SKM-1 treated with dmso at 0.1 percent for 144 hours (cell line): ENCODE results near the gene PLPP3.
A peak's percentile ranks its signal among the peaks of the same experiment; 100 is the strongest.

Source experiments
- DNase-seq: peaks from one replicate; lab custom pipeline; 2025; ENCODE audit not compliant: unreplicated experiment; lab: John Stamatoyannopoulos, UW

PLPP3 gene

GRCh38 chr1:56501426-56501825 is 77.9 kb downstream of the PLPP3 start:
- DNase-seq: no peak

GRCh38 chr1:56496821-56497772 is 82.3 kb downstream of the PLPP3 start:
- peak; percentile 15 for DNase-seq

GRCh38 chr1:56496158-56496557 is 83.2 kb downstream of the PLPP3 start:
- DNase-seq: no peak

GRCh38 chr1:56495538-56495937 is 83.8 kb downstream of the PLPP3 start:
- no peak for DNase-seq

- DNase-seq: no peak
Observed at GRCh38 chr1:56494306-56494705, 85.1 kb downstream of the PLPP3 start.

- DNase-seq: no peak
Observed at GRCh38 chr1:56493826-56494225, 85.5 kb downstream of the PLPP3 start.

GRCh38 chr1:56491441-56491840 is 87.9 kb downstream of the PLPP3 start:
- DNase-seq: no peak

- no peak for DNase-seq
Observed at GRCh38 chr1:56490619-56491018, 88.7 kb downstream of the PLPP3 start.

- no peak for DNase-seq
Observed at GRCh38 chr1:56489695-56490094, 89.7 kb downstream of the PLPP3 start.

GRCh38 chr1:56484695-56485094 is 94.7 kb downstream of the PLPP3 start:
- no peak for DNase-seq

- DNase-seq: no peak
Observed at GRCh38 chr1:56483104-56483503, 96.3 kb downstream of the PLPP3 start.

GRCh38 chr1:56482486-56482885 is 96.9 kb downstream of the PLPP3 start:
- no peak for DNase-seq

- DNase-seq: no peak
Observed at GRCh38 chr1:56481140-56481694, 98.1 kb downstream of the PLPP3 start.

- DNase-seq: no peak
Observed at GRCh38 chr1:56478734-56479133, 100.6 kb downstream of the PLPP3 start.

- no peak for DNase-seq
Observed at GRCh38 chr1:56477164-56478111, 101.9 kb downstream of the PLPP3 start.

- DNase-seq: no peak
Observed at GRCh38 chr1:56473582-56474270, 105.6 kb downstream of the PLPP3 start.

- DNase-seq: peak; percentile 92
Observed at GRCh38 chr1:56472860-56473259, 106.5 kb downstream of the PLPP3 start.

- DNase-seq: no peak
Observed at GRCh38 chr1:56469640-56470371, 109.6 kb downstream of the PLPP3 start.

- no peak for DNase-seq
Observed at GRCh38 chr1:56468518-56468917, 110.8 kb downstream of the PLPP3 start.

GRCh38 chr1:56466538-56466937 is 112.8 kb downstream of the PLPP3 start:
- peak; percentile 45 for DNase-seq
